Neural crest cell (in vitro differentiated cells): ENCODE data around the gene AP3B2. TPM values are rescaled to one million over a fixed set of nuclear protein-coding genes. Genes with fewer than 3 reads are reported as not detected.

ENCODE experiments used
- DNase-seq: peaks from one replicate; pipeline ENCODE4 v3.0.0; 2021; ENCODE audit warnings: low read depth, mixed read lengths, low spot score
- H3K27ac Mint-ChIP-seq: one replicate; pipeline ENCODE4 v1.8.0; 2021; ENCODE audit warnings: mild to moderate bottlenecking, mixed read lengths; ENCODE audit not compliant: unreplicated experiment
- H3K27me3 Mint-ChIP-seq: 2 replicates; pipeline ENCODE4 v1.8.0; 2021; ENCODE audit warnings: low read depth, mild to moderate bottlenecking, mixed read lengths
- H3K36me3 Mint-ChIP-seq: 2 replicates; pipeline ENCODE4 v1.8.0; 2021; ENCODE audit warnings: low read depth, mild to moderate bottlenecking, mixed read lengths
- H3K4me1 Mint-ChIP-seq: 2 replicates; pipeline ENCODE4 v1.8.0; 2021; ENCODE audit warnings: mixed read lengths
- H3K4me3 Mint-ChIP-seq: one replicate; pipeline ENCODE4 v1.8.0; 2021; ENCODE audit warnings: mild to moderate bottlenecking, mixed read lengths
- H3K9me3 Mint-ChIP-seq: 2 replicates; pipeline ENCODE4 v1.8.0; 2021; ENCODE audit warnings: mixed read lengths
- total RNA-seq: library from RNA; stranded (reverse); gene quantifications from 2 replicates; pipeline ENCODE4 v1.2.1, GENCODE V29; 2021
- TF ChIP-seq, protein P1 (sequence below): fragments of 200-600 bp; sonication (generic); conservative IDR thresholded peaks from 2 replicates; pipeline ENCODE4 v1.5.0; 2021; ENCODE audit warnings: antibody characterized with exemption, mild to moderate bottlenecking

AP3B2 gene
- total RNA-seq, 1 donor from 2014 or later, result 20.0 TPM

- Mint-ChIP-seq H3K9me3 (no peaks in the 10 kb centered on the region), H3K27ac (no peak overlapping the region), H3K36me3 (no peaks in the 10 kb centered on the region), H3K27me3 (no peaks in the 10 kb centered on the region), H3K4me3 (no peak overlapping the region), H3K4me1 (no peaks in the 10 kb centered on the region)
- TF ChIP-seq, protein P1, sequence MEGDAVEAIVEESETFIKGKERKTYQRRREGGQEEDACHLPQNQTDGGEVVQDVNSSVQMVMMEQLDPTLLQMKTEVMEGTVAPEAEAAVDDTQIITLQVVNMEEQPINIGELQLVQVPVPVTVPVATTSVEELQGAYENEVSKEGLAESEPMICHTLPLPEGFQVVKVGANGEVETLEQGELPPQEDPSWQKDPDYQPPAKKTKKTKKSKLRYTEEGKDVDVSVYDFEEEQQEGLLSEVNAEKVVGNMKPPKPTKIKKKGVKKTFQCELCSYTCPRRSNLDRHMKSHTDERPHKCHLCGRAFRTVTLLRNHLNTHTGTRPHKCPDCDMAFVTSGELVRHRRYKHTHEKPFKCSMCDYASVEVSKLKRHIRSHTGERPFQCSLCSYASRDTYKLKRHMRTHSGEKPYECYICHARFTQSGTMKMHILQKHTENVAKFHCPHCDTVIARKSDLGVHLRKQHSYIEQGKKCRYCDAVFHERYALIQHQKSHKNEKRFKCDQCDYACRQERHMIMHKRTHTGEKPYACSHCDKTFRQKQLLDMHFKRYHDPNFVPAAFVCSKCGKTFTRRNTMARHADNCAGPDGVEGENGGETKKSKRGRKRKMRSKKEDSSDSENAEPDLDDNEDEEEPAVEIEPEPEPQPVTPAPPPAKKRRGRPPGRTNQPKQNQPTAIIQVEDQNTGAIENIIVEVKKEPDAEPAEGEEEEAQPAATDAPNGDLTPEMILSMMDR, result no peak
- DNase-seq, result no peak
Observed at GRCh38 chr15:82731527-82731926, 21.9 kb upstream of the AP3B2 start.

- H3K9me3 Mint-ChIP-seq, result no peaks in the 10 kb centered on the region
- no peak overlapping the region for H3K4me3 Mint-ChIP-seq
- no peak for DNase-seq
Observed at GRCh38 chr15:82730022-82730530, 20.4 kb upstream of the AP3B2 start.

DNA sequence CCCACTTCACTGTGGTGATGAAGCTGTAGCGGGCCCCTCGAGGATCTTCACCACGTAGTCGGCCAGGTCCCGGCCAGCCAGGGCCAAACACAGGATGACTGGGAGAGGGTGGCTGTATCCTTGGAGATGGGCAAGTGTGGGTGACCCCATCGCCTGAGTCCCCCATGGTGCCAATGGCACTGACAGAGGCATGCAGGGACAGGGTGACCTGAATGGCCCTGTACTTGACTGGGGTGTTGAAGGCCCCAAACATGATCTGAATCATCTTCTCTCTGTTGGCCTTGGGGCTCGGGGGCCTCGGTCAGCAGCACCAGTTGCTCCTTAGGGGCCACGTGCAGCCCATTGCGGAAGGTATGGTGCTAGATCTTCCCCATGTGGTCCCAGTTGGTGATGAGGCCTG lies 17.1 kb upstream of the AP3B2 start:
- no peaks in the 10 kb centered on the region for H3K9me3 Mint-ChIP-seq
- DNase-seq, result no peak

More at GRCh38 chr15:82730022-82730530, 20.4 kb upstream of the AP3B2 start:
- peaks cover under 1% of the 10 kb centered on the region for H3K27me3 Mint-ChIP-seq
- no peaks in the 10 kb centered on the region for H3K4me1 Mint-ChIP-seq
- no peaks in the 10 kb centered on the region for H3K36me3 Mint-ChIP-seq
- no peak overlapping the region for H3K27ac Mint-ChIP-seq
- TF ChIP-seq, protein P1, result no peak

GRCh38 chr15:82715003-82715402 lies 5.3 kb upstream of the AP3B2 start:
- peaks cover 38% of the 10 kb centered on the region for H3K27me3 Mint-ChIP-seq
- peaks cover 6% of the 10 kb centered on the region for H3K4me1 Mint-ChIP-seq
- TF ChIP-seq, protein P1, result no peak

More for the DNA sequence above, 17.1 kb upstream of the AP3B2 start:
- Mint-ChIP-seq H3K4me1 (no peaks in the 10 kb centered on the region), H3K36me3 (no peaks in the 10 kb centered on the region), H3K27me3 (peaks cover 12% of the 10 kb centered on the region), H3K4me3 (no peak overlapping the region), H3K27ac (no peak overlapping the region)
- TF ChIP-seq, protein P1, result no peak

GRCh38 chr15:82714016-82714415 lies 4.3 kb upstream of the AP3B2 start:
- H3K36me3 Mint-ChIP-seq, result no peaks in the 10 kb centered on the region
- no peak for DNase-seq
- peak overlapping the region; percentile 74 for H3K4me3 Mint-ChIP-seq
- peaks cover 6% of the 10 kb centered on the region for H3K4me1 Mint-ChIP-seq
- H3K9me3 Mint-ChIP-seq, result no peaks in the 10 kb centered on the region
- TF ChIP-seq, protein P1, result no peak
- H3K27ac Mint-ChIP-seq, result peak overlapping the region; percentile 62
- H3K27me3 Mint-ChIP-seq, result peaks cover 29% of the 10 kb centered on the region

More at GRCh38 chr15:82715003-82715402, 5.3 kb upstream of the AP3B2 start:
- H3K27ac Mint-ChIP-seq, result no peak overlapping the region
- H3K36me3 Mint-ChIP-seq, result no peaks in the 10 kb centered on the region
- no peak overlapping the region for H3K4me3 Mint-ChIP-seq
- no peak for DNase-seq
- H3K9me3 Mint-ChIP-seq, result no peaks in the 10 kb centered on the region
